ENCODE measurements around the gene RNMT. TPM values are rescaled to one million over a fixed set of nuclear protein-coding genes. Genes with fewer than 3 reads are reported as not detected.

RNMT gene
- total RNA-seq, 1 experiment from 2014 or later, result 66.3 TPM

DNA sequence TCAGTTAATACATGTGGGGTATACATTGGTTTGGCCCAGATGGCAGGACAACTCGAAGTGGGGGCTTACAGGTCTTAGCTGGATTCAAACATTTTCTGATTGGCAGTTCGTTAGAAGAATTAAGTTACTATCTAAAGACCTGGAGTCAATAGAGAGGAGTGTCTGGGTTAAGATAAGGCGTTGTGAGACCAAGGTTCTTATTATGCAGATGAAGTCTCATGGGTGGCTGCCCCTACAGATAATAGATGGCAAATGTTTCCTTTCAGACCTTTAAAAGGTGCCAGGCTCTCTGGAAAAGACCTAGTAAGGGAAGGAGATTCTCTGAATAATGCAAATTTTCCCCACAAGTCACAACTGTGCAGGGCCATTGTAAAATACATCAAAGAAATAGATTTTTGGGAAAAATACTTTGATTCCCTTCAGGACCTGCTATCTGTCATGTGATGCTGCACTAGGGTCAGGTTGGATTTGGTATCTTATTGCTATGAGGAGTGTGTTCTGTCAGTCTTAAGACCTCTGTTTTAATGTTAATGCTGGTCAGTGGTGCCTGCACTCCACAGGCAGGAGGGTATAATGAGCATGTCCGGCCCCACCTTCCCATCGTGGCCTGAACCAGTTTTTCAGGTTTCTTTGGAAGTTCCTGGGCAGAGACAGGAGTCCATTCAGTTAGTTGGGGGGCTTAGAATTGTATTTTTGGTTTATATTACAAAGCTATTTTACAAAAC, 83.2 kb downstream of the RNMT start:
- no peaks in the 10 kb centered on the region for H4K20me1 ChIP-seq (ENCODE audit: control insufficient read depth, insufficient read depth, insufficient read length)
- Mint-ChIP-seq H3K27ac (peak overlapping the region; percentile 42 to 97 (median 92)), H3K4me1 (peaks cover 73 to 75% of the 10 kb centered on the region in 2 experiments), H3K36me3 (ENCODE audit: insufficient read depth in 1 of 3, low read depth in 3 of 3) (peaks cover 1 to 3% (median 2%) of the 10 kb centered on the region in 3 experiments; a peak in 4 of 7 replicates), H3K4me3 (peak overlapping the region; percentile 36 to 56; a peak in 4 of 5 replicates), H3K27me3 (ENCODE audit: low read depth) (no peaks in the 10 kb centered on the region), H3K9me3 (peaks cover 0 to 1% of the 10 kb centered on the region in 2 experiments; a peak in 1 of 5 replicates)
- H3K79me2 ChIP-seq (ENCODE audit: insufficient read depth, low read length), result no peaks in the 10 kb centered on the region
- no peaks in the 10 kb centered on the region for H3K23me2 ChIP-seq (ENCODE audit: insufficient read length, low read depth, low read length, poor library complexity, severe bottlenecking)
- no peak overlapping the region for H2BK20ac ChIP-seq (ENCODE audit: low read depth, low read length, poor library complexity, severe bottlenecking)
- H3K4me1 ChIP-seq (ENCODE audit: insufficient read depth, low read length), result peaks cover 29% of the 10 kb centered on the region
- H3K4ac ChIP-seq (ENCODE audit: low read depth, low read length), result no peak overlapping the region
- H3K27ac ChIP-seq (ENCODE audit: insufficient read length, low read depth, low read length), result peak overlapping the region; percentile 6
- no peak overlapping the region for H3K23ac ChIP-seq (ENCODE audit: insufficient read length, low read depth, low read length)
- H3K14ac ChIP-seq (ENCODE audit: insufficient read depth, low read length), result no peak overlapping the region
- H3K4me2 ChIP-seq (ENCODE audit: insufficient read depth, insufficient read length, low read length), result peak overlapping the region; percentile 32
- H3K56ac ChIP-seq (ENCODE audit: insufficient read length, low read depth, low read length), result no peak overlapping the region
- no peaks in the 10 kb centered on the region for H3K9me3 ChIP-seq (ENCODE audit: control insufficient read depth, low read depth, low read length)
- no peak overlapping the region for H3T11ph ChIP-seq (ENCODE audit: low read length)
- no peak overlapping the region for H3K18ac ChIP-seq (ENCODE audit: insufficient read length, low read depth, low read length)
- no peak overlapping the region for H4K8ac ChIP-seq (replicated peaks; ENCODE audit: insufficient read length, low read depth, low read length)
- no peak overlapping the region for H4K5ac ChIP-seq (ENCODE audit: insufficient read length, low read depth, low read length)
- no peak overlapping the region for H3K9ac ChIP-seq (ENCODE audit: extremely low read depth, insufficient read length, low read length)
- no CpG with 5 or more reads among the region's 5 CpGs for WGBS (ENCODE audit: extremely low coverage, insufficient read length, low lambda C conversion rate)
- no peak overlapping the region for H4K91ac ChIP-seq (ENCODE audit: insufficient read length, low read depth, low read length)
- no peak overlapping the region for H2BK12ac ChIP-seq (ENCODE audit: insufficient read length, low read depth, low read length)
- no peak overlapping the region for H2BK15ac ChIP-seq (ENCODE audit: low read depth, low read length)
- no peak overlapping the region for H2AK5ac ChIP-seq (ENCODE audit: insufficient read length, low read length)
- H2BK120ac ChIP-seq (ENCODE audit: low read depth, low read length, poor library complexity, severe bottlenecking), result no peak overlapping the region
- DNase-seq, result peak; percentile 73
- no peaks in the 10 kb centered on the region for H3K79me1 ChIP-seq (ENCODE audit: insufficient read depth, low read depth, low read length, poor library complexity, severe bottlenecking)
- no peak for TF ChIP-seq CTCF (conservative IDR thresholded peaks at IDR 0.05)
- no peak overlapping the region for H2BK5ac ChIP-seq (ENCODE audit: insufficient read length, low read length)
- no peak overlapping the region for H2AFZ ChIP-seq (ENCODE audit: low read length)
- H3K27me3 ChIP-seq (ENCODE audit: insufficient read depth, low read length), result no peaks in the 10 kb centered on the region
